Measurements from ENCODE around the gene PRR23B. TPM values are rescaled to one million over a fixed set of nuclear protein-coding genes. Genes with fewer than 3 reads are reported as not detected.

The PRR23B gene
- total and polyA plus RNA-seq, 2 experiments from 2014 or later: not detected

DNA sequence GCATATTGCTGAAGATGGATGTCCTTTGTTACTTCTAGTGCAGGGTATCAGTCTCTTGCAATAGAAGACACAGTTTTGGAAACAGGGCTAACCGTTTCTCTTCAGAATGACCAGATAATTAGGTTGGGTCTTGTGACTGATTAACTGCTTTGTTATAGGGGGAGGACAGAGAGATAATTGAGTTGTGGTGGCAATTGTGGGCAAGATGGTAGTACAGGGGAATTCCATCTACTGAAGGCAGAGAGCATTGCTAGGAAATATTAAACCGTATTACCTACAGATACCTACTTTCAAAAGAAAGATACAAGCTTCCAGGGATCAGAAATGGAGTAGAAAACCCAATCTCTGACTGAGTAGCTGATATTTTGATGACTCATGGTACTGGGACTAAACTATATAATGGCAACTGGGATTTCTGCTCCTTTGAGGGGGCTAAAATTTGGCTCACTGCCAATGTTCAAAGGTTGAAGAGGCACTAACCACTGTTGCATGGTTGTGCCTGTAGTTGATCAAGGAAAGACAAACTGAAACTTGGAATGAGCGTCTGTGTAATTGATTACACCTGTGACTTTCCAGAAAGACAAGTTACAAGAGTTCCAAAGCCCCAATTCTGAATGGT is 4.2 kb downstream of the PRR23B start:
- H3K9me2 ChIP-seq (ENCODE audit: insufficient read depth): no peaks in the 10 kb centered on the region
- H3K36me3 ChIP-seq (ENCODE audit: insufficient read depth): no peaks in the 10 kb centered on the region
- no peaks in the 10 kb centered on the region for H3K27me3 ChIP-seq (ENCODE audit: insufficient read depth)
- no peak for ATAC-seq
- Mint-ChIP-seq H3K27ac (no peak overlapping the region), H3K4me3 (no peak overlapping the region), H3K9me3 (peaks cover 19% of the 10 kb centered on the region), H3K36me3 (ENCODE audit: low read depth) (no peaks in the 10 kb centered on the region; the same call in 2 of the 3 replicates), H3K4me1 (no peaks in the 10 kb centered on the region), H3K27me3 (ENCODE audit: insufficient read depth, low read depth, poor library complexity) (peaks cover 4% of the 10 kb centered on the region)
- no peaks in the 10 kb centered on the region for H4K20me1 ChIP-seq (replicated peaks; ENCODE audit: insufficient read depth)
- no peak overlapping the region for H3K4me3 ChIP-seq
- no peak overlapping the region for H3K27ac ChIP-seq (ENCODE audit: low read depth)
- H3K4me2 ChIP-seq: no peak overlapping the region
- no peaks in the 10 kb centered on the region for H3K79me2 ChIP-seq (replicated peaks; ENCODE audit: insufficient read depth)
- no peaks in the 10 kb centered on the region for H3F3A ChIP-seq (replicated peaks; ENCODE audit: low read depth)
- H2AFZ ChIP-seq: peak overlapping the region; percentile 38; the same call in 1 of the 2 replicates
- TF ChIP-seq JUNB (IDR thresholded peaks at IDR 0.05; ENCODE audit: unreplicated experiment) (no peak), EZH2 (IDR thresholded peaks at IDR 0.05; ENCODE audit: low read depth, unreplicated experiment) (no peak), POLR2AphosphoS5 (IDR thresholded peaks at IDR 0.05; ENCODE audit: low read depth) (no peak), ZNF462 (CRISPR knock-in tag; IDR thresholded peaks at IDR 0.05) (no peak), ZNF114 (CRISPR knock-in tag; IDR thresholded peaks at IDR 0.05) (no peak), CTCF (conservative IDR thresholded peaks at IDR 0.05; ENCODE audit: low read depth in 2 of 2) (no peak), EZH2phosphoT487 (IDR thresholded peaks at IDR 0.05; ENCODE audit: unreplicated experiment) (no peak), STAT1 (IDR thresholded peaks at IDR 0.05; ENCODE audit: unreplicated experiment) (no peak), ZNF331 (CRISPR knock-in tag; IDR thresholded peaks at IDR 0.05; ENCODE audit: low read depth) (no peak), NANOG (IDR thresholded peaks at IDR 0.05; ENCODE audit: borderline replicate concordance) (no peak), CREB1 (CRISPR knock-in tag; IDR thresholded peaks at IDR 0.05; ENCODE audit: low read depth) (no peak)
- TF ChIP-seq, protein P1, sequence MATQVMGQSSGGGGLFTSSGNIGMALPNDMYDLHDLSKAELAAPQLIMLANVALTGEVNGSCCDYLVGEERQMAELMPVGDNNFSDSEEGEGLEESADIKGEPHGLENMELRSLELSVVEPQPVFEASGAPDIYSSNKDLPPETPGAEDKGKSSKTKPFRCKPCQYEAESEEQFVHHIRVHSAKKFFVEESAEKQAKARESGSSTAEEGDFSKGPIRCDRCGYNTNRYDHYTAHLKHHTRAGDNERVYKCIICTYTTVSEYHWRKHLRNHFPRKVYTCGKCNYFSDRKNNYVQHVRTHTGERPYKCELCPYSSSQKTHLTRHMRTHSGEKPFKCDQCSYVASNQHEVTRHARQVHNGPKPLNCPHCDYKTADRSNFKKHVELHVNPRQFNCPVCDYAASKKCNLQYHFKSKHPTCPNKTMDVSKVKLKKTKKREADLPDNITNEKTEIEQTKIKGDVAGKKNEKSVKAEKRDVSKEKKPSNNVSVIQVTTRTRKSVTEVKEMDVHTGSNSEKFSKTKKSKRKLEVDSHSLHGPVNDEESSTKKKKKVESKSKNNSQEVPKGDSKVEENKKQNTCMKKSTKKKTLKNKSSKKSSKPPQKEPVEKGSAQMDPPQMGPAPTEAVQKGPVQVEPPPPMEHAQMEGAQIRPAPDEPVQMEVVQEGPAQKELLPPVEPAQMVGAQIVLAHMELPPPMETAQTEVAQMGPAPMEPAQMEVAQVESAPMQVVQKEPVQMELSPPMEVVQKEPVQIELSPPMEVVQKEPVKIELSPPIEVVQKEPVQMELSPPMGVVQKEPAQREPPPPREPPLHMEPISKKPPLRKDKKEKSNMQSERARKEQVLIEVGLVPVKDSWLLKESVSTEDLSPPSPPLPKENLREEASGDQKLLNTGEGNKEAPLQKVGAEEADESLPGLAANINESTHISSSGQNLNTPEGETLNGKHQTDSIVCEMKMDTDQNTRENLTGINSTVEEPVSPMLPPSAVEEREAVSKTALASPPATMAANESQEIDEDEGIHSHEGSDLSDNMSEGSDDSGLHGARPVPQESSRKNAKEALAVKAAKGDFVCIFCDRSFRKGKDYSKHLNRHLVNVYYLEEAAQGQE (IDR thresholded peaks at IDR 0.05; ENCODE audit: unreplicated experiment): no peak
- TF ChIP-seq, protein P2, sequence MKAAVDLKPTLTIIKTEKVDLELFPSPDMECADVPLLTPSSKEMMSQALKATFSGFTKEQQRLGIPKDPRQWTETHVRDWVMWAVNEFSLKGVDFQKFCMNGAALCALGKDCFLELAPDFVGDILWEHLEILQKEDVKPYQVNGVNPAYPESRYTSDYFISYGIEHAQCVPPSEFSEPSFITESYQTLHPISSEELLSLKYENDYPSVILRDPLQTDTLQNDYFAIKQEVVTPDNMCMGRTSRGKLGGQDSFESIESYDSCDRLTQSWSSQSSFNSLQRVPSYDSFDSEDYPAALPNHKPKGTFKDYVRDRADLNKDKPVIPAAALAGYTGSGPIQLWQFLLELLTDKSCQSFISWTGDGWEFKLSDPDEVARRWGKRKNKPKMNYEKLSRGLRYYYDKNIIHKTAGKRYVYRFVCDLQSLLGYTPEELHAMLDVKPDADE (IDR thresholded peaks at IDR 0.05): no peak
- no peak for DNase-seq (ENCODE audit: low spot score)
- H3K4me1 ChIP-seq (ENCODE audit: insufficient read depth): no peaks in the 10 kb centered on the region
